OCI-LY7 (cell line): ENCODE measurements around the gene UACA.

Experiments
- EZH2phosphoT487 ChIP-seq: fragments of 200-600 bp; sonication (generic); IDR thresholded peaks from 2 replicates; pipeline ENCODE4 v1.6.1; 2018; ENCODE audit warnings: low read depth, borderline replicate concordance, mild to moderate bottlenecking, mixed run types, antibody characterized with exemption, low read length, moderate library complexity, mixed read lengths
- TF ChIP-seq, protein P1 (sequence below): fragments of 200-600 bp; sonication (generic); conservative IDR thresholded peaks from 2 replicates; pipeline ENCODE4 v1.5.1; 2014; ENCODE audit warnings: mild to moderate bottlenecking, antibody characterized with exemption, low read length, moderate library complexity, mixed read lengths

DNA sequence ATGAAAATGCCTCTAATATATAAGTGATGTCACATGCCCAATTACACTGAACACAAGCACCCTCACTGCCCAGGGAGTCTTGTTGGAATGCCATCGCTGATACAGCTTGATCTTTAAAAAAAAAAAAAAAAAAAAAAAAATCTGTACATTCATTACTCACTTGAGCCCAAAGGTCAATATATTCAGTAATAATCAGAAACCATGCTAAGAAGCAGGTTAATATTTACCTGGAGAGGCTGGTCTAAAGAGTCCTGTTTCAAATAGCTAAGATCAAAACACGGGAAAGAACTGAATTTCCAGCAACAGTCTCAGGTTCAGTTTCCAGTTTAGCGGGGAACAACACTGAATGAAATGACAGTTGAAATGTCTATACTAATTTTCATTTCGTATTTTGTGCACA lies 109.9 kb downstream of the UACA start:
- TF ChIP-seq, protein P1, sequence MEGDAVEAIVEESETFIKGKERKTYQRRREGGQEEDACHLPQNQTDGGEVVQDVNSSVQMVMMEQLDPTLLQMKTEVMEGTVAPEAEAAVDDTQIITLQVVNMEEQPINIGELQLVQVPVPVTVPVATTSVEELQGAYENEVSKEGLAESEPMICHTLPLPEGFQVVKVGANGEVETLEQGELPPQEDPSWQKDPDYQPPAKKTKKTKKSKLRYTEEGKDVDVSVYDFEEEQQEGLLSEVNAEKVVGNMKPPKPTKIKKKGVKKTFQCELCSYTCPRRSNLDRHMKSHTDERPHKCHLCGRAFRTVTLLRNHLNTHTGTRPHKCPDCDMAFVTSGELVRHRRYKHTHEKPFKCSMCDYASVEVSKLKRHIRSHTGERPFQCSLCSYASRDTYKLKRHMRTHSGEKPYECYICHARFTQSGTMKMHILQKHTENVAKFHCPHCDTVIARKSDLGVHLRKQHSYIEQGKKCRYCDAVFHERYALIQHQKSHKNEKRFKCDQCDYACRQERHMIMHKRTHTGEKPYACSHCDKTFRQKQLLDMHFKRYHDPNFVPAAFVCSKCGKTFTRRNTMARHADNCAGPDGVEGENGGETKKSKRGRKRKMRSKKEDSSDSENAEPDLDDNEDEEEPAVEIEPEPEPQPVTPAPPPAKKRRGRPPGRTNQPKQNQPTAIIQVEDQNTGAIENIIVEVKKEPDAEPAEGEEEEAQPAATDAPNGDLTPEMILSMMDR: no peak
- no peak for TF ChIP-seq EZH2phosphoT487
